K562 (cell line): ENCODE data around the gene ZSCAN29. TPM values are rescaled to one million over a fixed set of nuclear protein-coding genes. Genes with fewer than 3 reads are reported as not detected.
A peak's percentile ranks its signal among the peaks of the same experiment; 100 is the strongest.

Experiments used
- ATAC-seq: fragments of 200-7000 bp; cut with Tn5 transposase; 3 replicates; pipeline ENCODE4 v1.9.1; 2020; ENCODE audit warnings: moderate library complexity
- BruUV-seq: library from RNA; stranded (reverse); fragments of 400-500 nt; replicated peaks from 2 replicates; lab custom pipeline; 2021; lab: Mats Ljungman, UMichigan
- CTCF ChIA-PET: fragments of 300-600 bp; formaldehyde crosslinking; extraction: SDS; loops from one replicate; lab custom pipeline; 2021; ENCODE audit warnings: low intra/inter-chr PET ratio; lab: Yijun Ruan, JAX
- POLR2A ChIA-PET: fragments of 300-600, 350-650 bp; sonication (Branson Sonifier 250); formaldehyde crosslinking; extraction: SDS; loops from one replicate; lab custom pipeline; 2021; ENCODE audit warnings: antibody characterized with exemption, inconsistent platforms; lab: Yijun Ruan, JAX
- DNase-seq, 4 experiments: peaks; one replicate each; pipeline versions ENCODE4 v3.0.0 to v3.0.0-alpha.2; 2011 to 2018; ENCODE audit warnings: low spot score in 3 of 4, mixed read lengths in 3 of 4; ENCODE audit errors: extremely low read depth in 1 of 4
- FAIRE-seq: peaks from 2 replicates; lab custom pipeline; 2011; peaks lifted over from hg19 to GRCh38; lab: Jason Lieb, UNC
- H2AFZ ChIP-seq: 2 replicates; pipeline ENCODE4 v1.6.0; 2011; ENCODE audit warnings: low read depth, low read length, control low read depth, inconsistent platforms
- H3K27ac ChIP-seq: fragments of 200-600 bp; 3 replicates; pipeline ENCODE4 v1.8.0; 2011; ENCODE audit warnings: low read depth, mild to moderate bottlenecking, control low read depth, inconsistent platforms, low read length, moderate library complexity, mixed read lengths; ENCODE audit errors: extremely low read depth
- H3K27me3 ChIP-seq, 2 experiments: fragments of 300-600 bp in 1 of 2; 2 replicates in 1 of 2; 3 replicates in 1 of 2; pipeline versions ENCODE4 v1.6.0 to v1.8.0; 2011; ENCODE audit warnings: inconsistent platforms in 2 of 2, low read length in 2 of 2, mild to moderate bottlenecking in 1 of 2, mixed read lengths in 1 of 2, moderate library complexity in 1 of 2; ENCODE audit not compliant: control insufficient read depth in 2 of 2, insufficient read depth in 2 of 2
- H3K36me3 ChIP-seq: fragments of 300-600 bp; 3 replicates; pipeline ENCODE4 v1.8.0; 2011; ENCODE audit warnings: mild to moderate bottlenecking, low read length, inconsistent platforms; ENCODE audit not compliant: control insufficient read depth, insufficient read depth
- H3K4me1 ChIP-seq, 2 experiments: fragments of 200-600 bp in 1 of 2; replicated peaks in 1 of 2; 2 replicates in 1 of 2; 3 replicates in 1 of 2; pipeline versions ENCODE4 v1.5.1 to v1.8.0; 2011; ENCODE audit warnings: inconsistent platforms in 2 of 2, low read length in 2 of 2, mild to moderate bottlenecking in 1 of 2, mixed read lengths in 1 of 2, moderate library complexity in 1 of 2; ENCODE audit not compliant: control insufficient read depth in 2 of 2, insufficient read depth in 2 of 2
- H3K4me2 ChIP-seq: 2 replicates; pipeline ENCODE4 v1.6.1; 2011; ENCODE audit warnings: low read length, control low read depth, inconsistent platforms, mixed read lengths; ENCODE audit not compliant: insufficient read depth
- H3K4me3 ChIP-seq: fragments of 200-600 bp; sonication (generic), shearing (Covaris generic); 2 replicates; pipeline ENCODE4 v1.5.1; 2016; ENCODE audit warnings: control low read depth, inconsistent platforms
- H3K79me2 ChIP-seq: fragments of 200-600 bp; 3 replicates; pipeline ENCODE4 v1.8.0; 2011; ENCODE audit warnings: low read length, inconsistent platforms; ENCODE audit not compliant: control insufficient read depth, insufficient read depth
- H3K9ac ChIP-seq, 2 experiments: 2 replicates each; pipeline versions ENCODE4 v1.6.0 to v1.6.1; 2011; ENCODE audit warnings: low read depth in 2 of 2, low read length in 2 of 2, control low read depth in 1 of 2, inconsistent platforms in 1 of 2, mild to moderate bottlenecking in 1 of 2, mixed read lengths in 1 of 2; ENCODE audit not compliant: insufficient read depth in 1 of 2
- H3K9me1 ChIP-seq: one replicate; pipeline ENCODE4 v1.6.0; 2011; ENCODE audit warnings: inconsistent platforms, mild to moderate bottlenecking, low read length, moderate library complexity; ENCODE audit not compliant: control insufficient read depth, insufficient read depth
- H3K9me3 ChIP-seq: replicated peaks from 2 replicates; pipeline ENCODE4 v1.5.1; 2011; ENCODE audit warnings: low read depth, low read length, inconsistent platforms; ENCODE audit not compliant: control insufficient read depth, insufficient read depth
- H4K20me1 ChIP-seq: replicated peaks from 2 replicates; pipeline ENCODE4 v1.6.1; 2011; ENCODE audit warnings: low read length, inconsistent platforms, mixed read lengths; ENCODE audit not compliant: control insufficient read depth, insufficient read depth
- ATF1 ChIP-seq, 2 experiments: fragments of 450-650 bp in 1 of 2; IDR thresholded peaks; 2 replicates each; pipeline ENCODE4 v1.6.1; 2016; ENCODE audit warnings: missing compliant biosample characterization in 1 of 2, missing genetic modification characterization in 1 of 2
- ELF1 ChIP-seq: fragments of 200-800 bp; sonication (Bioruptor generic); IDR thresholded peaks from 2 replicates; pipeline ENCODE4 v1.6.1; 2016; ENCODE audit warnings: missing genetic modification characterization, missing compliant biosample characterization
- ERF ChIP-seq: fragments of 450-650 bp; formaldehyde crosslinking; IDR thresholded peaks from 2 replicates; pipeline ENCODE4 v1.4.0; 2020; ENCODE audit warnings: mild to moderate bottlenecking, mixed read lengths
- ETV1 ChIP-seq: fragments of 450-650 bp; conservative IDR thresholded peaks from 2 replicates; pipeline ENCODE4 v1.6.1; 2016; ENCODE audit warnings: missing genetic modification characterization, control low read depth, low read depth, missing compliant biosample characterization
- FOXK2 ChIP-seq, 2 experiments: fragments of 450-650 bp; IDR thresholded peaks in 1 of 2; conservative IDR thresholded peaks in 1 of 2; 2 replicates each; pipeline ENCODE4 v1.6.1; 2016; ENCODE audit warnings: low read depth in 2 of 2, mild to moderate bottlenecking in 1 of 2
- HDAC1 ChIP-seq, 2 experiments: fragments of 450-650 bp; IDR thresholded peaks; 2 replicates each; pipeline ENCODE4 v1.6.1; 2016 to 2017; ENCODE audit warnings: inconsistent platforms in 1 of 2, mild to moderate bottlenecking in 1 of 2, moderate library complexity in 1 of 2
- KDM1A ChIP-seq, 2 experiments: fragments of 450-650 bp; IDR thresholded peaks; 2 replicates each; pipeline ENCODE4 v1.6.1; 2016; ENCODE audit warnings: mild to moderate bottlenecking in 2 of 2
- MIER1 ChIP-seq: fragments of 450-650 bp; IDR thresholded peaks from 2 replicates; pipeline ENCODE4 v1.6.1; 2016; ENCODE audit warnings: antibody characterized with exemption, mild to moderate bottlenecking, low read depth
- MLX ChIP-seq, 2 experiments: fragments of 450-650 bp in 1 of 2; sonication (generic) in 1 of 2; formaldehyde crosslinking; conservative IDR thresholded peaks; 2 replicates each; pipeline versions ENCODE4 v1.4.0 to v1.8.1; 2020 to 2022; ENCODE audit warnings: mild to moderate bottlenecking in 1 of 2, missing genetic modification reagents in 1 of 2
- PHB2 ChIP-seq: fragments of 450-650 bp; IDR thresholded peaks from 2 replicates; pipeline ENCODE4 v1.6.1; 2017; ENCODE audit warnings: low read depth
- PHF20 ChIP-seq: fragments of 450-650 bp; IDR thresholded peaks from 2 replicates; pipeline ENCODE4 v1.6.1; 2018; ENCODE audit not compliant: partially characterized antibody
- SAP30 ChIP-seq: fragments of 200-600 bp; sonication (generic); IDR thresholded peaks from 2 replicates; pipeline ENCODE4 v1.6.1; 2012; ENCODE audit warnings: borderline replicate concordance, low read depth, mild to moderate bottlenecking, moderate library complexity, low read length, control low read depth, inconsistent platforms; ENCODE audit not compliant: insufficient read depth, poor library complexity, severe bottlenecking
- SETDB1 ChIP-seq: IDR thresholded peaks from one replicate; pipeline ENCODE4 v1.6.1; 2012; ENCODE audit warnings: low read length, control low read depth, inconsistent platforms
- STAT5A ChIP-seq: IDR thresholded peaks from 2 replicates; pipeline ENCODE4 v1.6.1; 2012; ENCODE audit warnings: low read length, inconsistent platforms, borderline replicate concordance
- TBP ChIP-seq: optimal IDR thresholded peaks from 2 replicates; pipeline ENCODE3; 2011; ENCODE audit warnings: low read depth, low read length, improper control_type of control experiment
- THRAP3 ChIP-seq: fragments of 450-650 bp; IDR thresholded peaks from 2 replicates; pipeline ENCODE4 v1.6.1; 2016; ENCODE audit warnings: mild to moderate bottlenecking, inconsistent platforms, borderline replicate concordance
- TRIM24 ChIP-seq, 2 experiments: fragments of 450-650 bp; IDR thresholded peaks; 2 replicates each; pipeline ENCODE4 v1.6.1; 2016
- XRCC3 ChIP-seq: fragments of 450-650 bp; IDR thresholded peaks from 2 replicates; pipeline ENCODE4 v1.6.1; 2017; ENCODE audit warnings: mild to moderate bottlenecking, moderate library complexity
- ZNF644 ChIP-seq: fragments of 200-800 bp; sonication (Bioruptor generic); IDR thresholded peaks from 2 replicates; pipeline ENCODE4 v1.6.1; 2016; ENCODE audit warnings: low read depth, missing genetic modification characterization, missing compliant biosample characterization
- WGBS: fragments of 100-300 bp; shearing (Covaris generic); methylation state at CpG from one replicate; pipeline ENCODE4 v1.1.6; 2016; ENCODE audit warnings: low coverage, mixed read lengths; ENCODE audit not compliant: insufficient coverage; ENCODE audit errors: missing lambda C conversion rate; 5-methylcytosine and 5-hydroxymethylcytosine counted together
- in situ Hi-C: fragments of 300-500 bp; cut with MboI; formaldehyde crosslinking; loops from 4 replicates; pipeline ENCODE4 v1.15.0; 2018; ENCODE audit warnings: inconsistent platforms, mixed read lengths
- intact Hi-C: fragments of 100-400 bp; cut with micrococcal nuclease; formaldehyde crosslinking; loops from 2 replicates; pipeline ENCODE4 v1.14.2; 2022
- polyA plus RNA-seq, 8 experiments: library from polyadenylated mRNA; depleted of rRNA in 4 of 8; stranded (reverse) in 5 of 8; unstranded in 3 of 8; fragments of >200 nt; fragmentation: Nextera tagmentation in 2 of 8; fragmentation: Illumina TruSeq in 1 of 8; extraction: Ambion mirVana in 2 of 8; extraction: Trizol in 1 of 8; gene quantifications; 2 replicates each; pipeline versions ENCODE4 v1.2.1 to v1.2.3, GENCODE V29; 2011 to 2014; ENCODE audit warnings: inconsistent platforms in 1 of 8, missing spikeins in 1 of 8
- total RNA-seq, 7 experiments: library from RNA; depleted of rRNA in 6 of 7; stranded (reverse); fragments of >200 nt in 6 of 7; fragmentation: Illumina TruSeq in 2 of 7; extraction: Trizol in 2 of 7; gene quantifications; 2 replicates each; pipeline versions ENCODE4 v1.2.1 to v1.2.3, GENCODE V29; 2011 to 2021; ENCODE audit warnings: low replicate concordance in 1 of 7

The ZSCAN29 gene
- total and polyA plus RNA-seq, 9 of the 15 experiments (the other 6 are each of a cell fraction or from before 2014, with no cell fraction given), result 2.5 to 28.6 (median 19.7) TPM

GRCh38 chr15:43370310-43370974 lies 401 bp downstream of the ZSCAN29 start (continued):
- TF ChIP-seq STAT5A (no peak), TRIM24 (IDR thresholded peaks at IDR 0.05) (no peak), MIER1 (0 out of 2 replicates have a peak, but pooled peaks have one; percentile 61), KDM1A (IDR thresholded peaks at IDR 0.05) (no peak), ZNF644 (tag) (0 out of 2 replicates have a peak, but pooled peaks have one; percentile 43), PHF20 (peak; percentile 64), ETV1 (tag) (peak; percentile 36; the same call in 1 of the 2 replicates), PHB2 (no peak)
- TF ChIP-seq, all 486 proteins: peak for 29

GRCh38 chr15:43361313-43361903 lies 9.4 kb downstream of the ZSCAN29 start:
- in situ Hi-C loops (no loop called here), intact Hi-C loops (no loop called here)
- H3K9me1 ChIP-seq, result no peaks in the 10 kb centered on the region
- no peaks in the 10 kb centered on the region for H4K20me1 ChIP-seq
- FAIRE-seq (no peak), DNase-seq (no peak), ATAC-seq (no peak)
- BruUV-seq, result TSS peak; percentile 19
- WGBS, result 97% methylated on average over 7 of the region's 7 CpGs
- H2AFZ ChIP-seq, result no peak overlapping the region
- CTCF ChIA-PET, result no interaction called here
- H3K4me2 ChIP-seq, result no peak overlapping the region
- peaks cover 0 to 2% of the 10 kb centered on the region in 2 experiments; a peak in 1 of 5 replicates for H3K4me1 ChIP-seq
- peaks cover 81% of the 10 kb centered on the region for H3K36me3 ChIP-seq
- peaks cover 22% of the 10 kb centered on the region for H3K9me3 ChIP-seq
- H3K27ac ChIP-seq, result no peak overlapping the region
- peaks cover 8% of the 10 kb centered on the region; the same call in 1 of the 3 replicates for H3K79me2 ChIP-seq
- no peak overlapping the region for H3K9ac ChIP-seq
- no peaks in the 10 kb centered on the region for H3K27me3 ChIP-seq
- H3K4me3 ChIP-seq, result no peak overlapping the region
- POLR2A ChIA-PET, result interaction anchor here (0.7 to 1.2 kb wide), 3 partner anchors 9 to 54 kb away, joined by 3 to 6 read pairs (median 3); partner anchors contain the start of genes TUBGCP4 and ZSCAN29
- no peak for TF ChIP-seq FOXK2 (conservative IDR thresholded peaks at IDR 0.05 in 1 of 2, IDR thresholded peaks at IDR 0.05 in 1 of 2; ENCODE audit: low read depth in 2 of 2)
- no peak for TF ChIP-seq THRAP3
- TF ChIP-seq SETDB1, result no peak
- TF ChIP-seq XRCC3, result peak; percentile 91
- no peak for TF ChIP-seq SAP30
- TF ChIP-seq HDAC1 (IDR thresholded peaks at IDR 0.05), result no peak
- no peak for TF ChIP-seq ERF (CRISPR knock-in tag)
- TF ChIP-seq MLX (CRISPR knock-in tag; conservative IDR thresholded peaks at IDR 0.05), result no peak
- no peak for TF ChIP-seq ATF1 (CRISPR knock-in tag; IDR thresholded peaks at IDR 0.05)
- no peak for TF ChIP-seq ATF1 (tag; IDR thresholded peaks at IDR 0.05)
- no peak for TF ChIP-seq ELF1
- no peak for TF ChIP-seq TBP
